ENCODE results near the gene TSPYL4. TPM values are rescaled to one million over a fixed set of nuclear protein-coding genes. Genes with fewer than 3 reads are reported as not detected.
A peak's percentile ranks its signal among the peaks of the same experiment; 100 is the strongest.

Gene TSPYL4
- 10 to 100 TPM in 2 of 5 donors, 1 to 10 TPM in 3; 2.3 to 33.5 (median 8.7) TPM for total RNA-seq
- polyA plus RNA-seq, result 10 to 100 TPM in 1 of 3 donors, 1 to 10 TPM in 2; 5.8 to 10.4 (median 9.5) TPM
- long read RNA-seq, donor 1, full-length matches to known transcripts, result 30 of 30 reads
- long read RNA-seq, donor 1, partial matches to known transcripts, result 0 of 30 reads
- long read RNA-seq, donor 1, other reads (novel, unspliced or antisense), result 0 of 30 reads
- long read RNA-seq, donor 2, full-length matches to known transcripts, result 50 of 50 reads
- long read RNA-seq, donor 2, partial matches to known transcripts, result 0 of 50 reads
- long read RNA-seq, donor 2, other reads (novel, unspliced or antisense), result 0 of 50 reads
- long read RNA-seq, donor 3, full-length matches to known transcripts, result 52 of 52 reads
- long read RNA-seq, donor 3, partial matches to known transcripts, result 0 of 52 reads
- long read RNA-seq, donor 3, other reads (novel, unspliced or antisense), result 0 of 52 reads
- long read RNA-seq, donor 4, full-length matches to known transcripts, result 2 of 2 reads
- long read RNA-seq, donor 4, partial matches to known transcripts, result 0 of 2 reads
- long read RNA-seq, donor 4, other reads (novel, unspliced or antisense), result 0 of 2 reads
- long read RNA-seq, donor 5, full-length matches to known transcripts, result 72 of 72 reads
- long read RNA-seq, donor 5, partial matches to known transcripts, result 0 of 72 reads
- long read RNA-seq, donor 5, other reads (novel, unspliced or antisense), result 0 of 72 reads
- long read RNA-seq, donor 6, full-length matches to known transcripts, result 83 of 83 reads
- long read RNA-seq, donor 6, partial matches to known transcripts, result 0 of 83 reads
- long read RNA-seq, donor 6, other reads (novel, unspliced or antisense), result 0 of 83 reads
- long read RNA-seq, donor 7, full-length matches to known transcripts, result 89 of 89 reads
- long read RNA-seq, donor 7, partial matches to known transcripts, result 0 of 89 reads
- long read RNA-seq, donor 7, other reads (novel, unspliced or antisense), result 0 of 89 reads
- long read RNA-seq, donor 8, full-length matches to known transcripts, result 86 of 86 reads
- long read RNA-seq, donor 8, partial matches to known transcripts, result 0 of 86 reads
- long read RNA-seq, donor 8, other reads (novel, unspliced or antisense), result 0 of 86 reads
- long read RNA-seq, donor 9, full-length matches to known transcripts, result 75 of 75 reads
- long read RNA-seq, donor 9, partial matches to known transcripts, result 0 of 75 reads
- long read RNA-seq, donor 9, other reads (novel, unspliced or antisense), result 0 of 75 reads
- long read RNA-seq, donor 10, full-length matches to known transcripts, result 20 of 20 reads
- long read RNA-seq, donor 10, partial matches to known transcripts, result 0 of 20 reads
- long read RNA-seq, donor 10, other reads (novel, unspliced or antisense), result 0 of 20 reads

- no peaks in the 10 kb centered on the region for H3K9me3 ChIP-seq
- peak; percentile 94 to 99 for DNase-seq
- H3K4me1 ChIP-seq, result peaks cover 41 to 66% (median 53%) of the 10 kb centered on the region in 4 donors
- intact Hi-C loops (cut with DNase I; ENCODE audit: low total_unique reads), result no loop called here
- H3K4me3 ChIP-seq, result peak within 1 kb of the TSS; percentile 84 to 98 (median 89)
- WGBS, 5 donors, result 0 to 1% (median 0%) methylated on average over 31 to 53 of the region's 53 CpGs
- H3K27ac ChIP-seq, result peak within 1 kb of the TSS; percentile 86 to 93 (median 93)
- TF ChIP-seq POLR2A (IDR thresholded peaks at IDR 0.05) (peak in 2 of 4 donors; percentile 77 to 83), POLR2AphosphoS5 (IDR thresholded peaks at IDR 0.05) (peak; percentile 89 to 97 (median 93)), EP300 (IDR thresholded peaks at IDR 0.05) (no peak)
- H3K36me3 ChIP-seq, result peaks cover 0 to under 1% (median 0%) of the 10 kb centered on the region in 4 donors
- H3K27me3 ChIP-seq, result no peaks in the 10 kb centered on the region
These were observed at the start of gene TSPYL4 for GRCh38 chr6:116253505-116254296. TSS of gene TSPYL4 (minus strand) at chr6:116254075. CDS start at chr6:116254008, 67 bp downstream.

- Histone ChIP-seq H3K27me3 (no peaks in the 10 kb centered on the region), H3K9me3 (peaks cover 0 to 8% (median 3%) of the 10 kb centered on the region in 4 donors), H3K4me1 (no peaks in the 10 kb centered on the region), H3K27ac (no peak overlapping the region), H3K36me3 (no peaks in the 10 kb centered on the region), H3K4me3 (no peak overlapping the region)
- 70 to 92% (median 87%) methylated on average over 3 of the region's 3 CpGs for WGBS, 5 donors
- no peak for TF ChIP-seq CTCF (IDR thresholded peaks at IDR 0.05)
- no peak for TF ChIP-seq POLR2AphosphoS5 (IDR thresholded peaks at IDR 0.05)
- no peak for TF ChIP-seq POLR2A (IDR thresholded peaks at IDR 0.05)
- TF ChIP-seq EP300 (IDR thresholded peaks at IDR 0.05), result no peak
- intact Hi-C loops (cut with DNase I; ENCODE audit: low total_unique reads), result no loop called here
- DNase-seq, result no peak
These were observed 47.2 kb upstream of the TSPYL4 start for GRCh38 chr6:116301104-116301503.

- Histone ChIP-seq H3K27ac (no peak overlapping the region), H3K36me3 (no peaks in the 10 kb centered on the region), H3K4me3 (no peak overlapping the region), H3K9me3 (peaks cover 0 to 8% (median 3%) of the 10 kb centered on the region in 4 donors), H3K27me3 (no peaks in the 10 kb centered on the region), H3K4me1 (no peaks in the 10 kb centered on the region)
- TF ChIP-seq POLR2A (IDR thresholded peaks at IDR 0.05), result no peak
- no peak for TF ChIP-seq EP300 (IDR thresholded peaks at IDR 0.05)
- no peak for TF ChIP-seq CTCF (IDR thresholded peaks at IDR 0.05)
- no peak for TF ChIP-seq POLR2AphosphoS5 (IDR thresholded peaks at IDR 0.05)
- 64 to 81% (median 66%) methylated on average over 1 of the region's 1 CpG for WGBS, 5 donors
- DNase-seq, result no peak
- intact Hi-C loops (cut with DNase I; ENCODE audit: low total_unique reads), result no loop called here
These were observed 46.7 kb upstream of the TSPYL4 start for GRCh38 chr6:116300566-116300965.

GRCh38 chr6:116298973-116299372, 45.1 kb upstream of the TSPYL4 start:
- Histone ChIP-seq H3K27ac (no peak overlapping the region), H3K36me3 (no peaks in the 10 kb centered on the region), H3K4me3 (no peak overlapping the region), H3K9me3 (peaks cover 0 to 8% (median 3%) of the 10 kb centered on the region in 4 donors), H3K27me3 (no peaks in the 10 kb centered on the region), H3K4me1 (no peaks in the 10 kb centered on the region)
- intact Hi-C loops (cut with DNase I; ENCODE audit: low total_unique reads), result no loop called here
- no peak for TF ChIP-seq EP300 (IDR thresholded peaks at IDR 0.05)
- no peak for TF ChIP-seq CTCF (IDR thresholded peaks at IDR 0.05)
- no peak for TF ChIP-seq POLR2A (IDR thresholded peaks at IDR 0.05)
- no peak for TF ChIP-seq POLR2AphosphoS5 (IDR thresholded peaks at IDR 0.05)
- no peak for DNase-seq
